Ishikawa (cell line): ENCODE measurements around the gene BTRC.

ENCODE experiments used
- CREB1 ChIP-seq: IDR thresholded peaks from 2 replicates; pipeline ENCODE4 v1.6.1; 2012; ENCODE audit warnings: low read depth
- EGR1 ChIP-seq: IDR thresholded peaks from 2 replicates; pipeline ENCODE4 v1.6.1; 2012
- EP300 ChIP-seq: IDR thresholded peaks from 2 replicates; pipeline ENCODE4 v1.6.1; 2012; ENCODE audit warnings: borderline replicate concordance
- RAD21 ChIP-seq: IDR thresholded peaks from 2 replicates; pipeline ENCODE4 v1.6.1; 2012; ENCODE audit warnings: low read depth
- REST ChIP-seq: IDR thresholded peaks from 2 replicates; pipeline ENCODE4 v1.6.1; 2012; ENCODE audit warnings: low read depth, mild to moderate bottlenecking
- TAF1 ChIP-seq: IDR thresholded peaks from 2 replicates; pipeline ENCODE4 v1.6.1; 2012; ENCODE audit warnings: low read depth, mild to moderate bottlenecking
- TCF12 ChIP-seq: IDR thresholded peaks from 2 replicates; pipeline ENCODE4 v1.6.1; 2012; ENCODE audit warnings: low read depth
- YY1 ChIP-seq: IDR thresholded peaks from 2 replicates; pipeline ENCODE4 v1.6.1; 2012; ENCODE audit warnings: low read depth

- TF ChIP-seq REST = no peak
- TF ChIP-seq RAD21 = no peak
- TF ChIP-seq TAF1 = no peak
- TF ChIP-seq YY1 = no peak
- no peak for TF ChIP-seq EGR1
- no peak for TF ChIP-seq TCF12
- TF ChIP-seq EP300 = no peak
- TF ChIP-seq CREB1 = no peak
Measured at GRCh38 chr10:101414034-101414433, 60.1 kb downstream of the BTRC start.
